Right lobe of liver (tissue), 6 donors: ENCODE measurements around the gene TMEM233. TPM values are rescaled to one million over a fixed set of nuclear protein-coding genes. Genes with fewer than 3 reads are reported as not detected.
"Not testable (repeated sequence)": the region's sequence is repeated elsewhere in the genome, so short reads cannot be mapped to it uniquely, and the experiment has no call there.

Experiments
- ATAC-seq, 4 donors: fragments of 200-7000 bp; cut with Tn5 transposase; one replicate each; pipeline ENCODE4 v1.9.1; 2020; ENCODE audit warnings: mild to moderate bottlenecking in 4 of 4, moderate library complexity in 4 of 4
- DNase-seq, 3 donors: peaks; one replicate each; pipeline ENCODE4 v3.0.0-alpha.2; 2020
- H3K27ac ChIP-seq, 3 donors: fragments of 200-600 bp; one replicate each; pipeline ENCODE4 v1.8.0; 2022
- H3K27me3 ChIP-seq, 2 donors: fragments of 200-600 bp; one replicate each; pipeline ENCODE4 v1.8.0; 2022
- H3K36me3 ChIP-seq, 4 donors: fragments of 200-600 bp; sonication (generic) in 1 of 4; one replicate each; pipeline versions ENCODE4 v1.5.1 to v1.8.0; 2017 to 2022; ENCODE audit warnings: control low read depth in 1 of 4
- H3K4me1 ChIP-seq, 4 donors: fragments of 200-600 bp; sonication (generic) in 1 of 4; one replicate each; pipeline versions ENCODE4 v1.5.1 to v1.8.0; 2017 to 2022; ENCODE audit warnings: control low read depth in 1 of 4
- H3K4me3 ChIP-seq, 3 donors: fragments of 200-600 bp; one replicate each; pipeline ENCODE4 v1.8.0; 2022
- H3K9me3 ChIP-seq, 4 donors: fragments of 200-600 bp; sonication (generic) in 1 of 4; one replicate each; pipeline versions ENCODE4 v1.5.1 to v1.8.0; 2017 to 2022; ENCODE audit warnings: control low read depth in 1 of 4
- POLR2A ChIP-seq: fragments of 450-650 bp; IDR thresholded peaks from one replicate; pipeline ENCODE4 v1.6.1; 2017; ENCODE audit warnings: antibody characterized with exemption, mild to moderate bottlenecking
- WGBS: methylation state at CpG from one replicate; pipeline ENCODE4 v1.1.6; 2018; ENCODE audit warnings: low coverage, low lambda C conversion rate; ENCODE audit not compliant: insufficient coverage; ENCODE audit errors: missing lambda C conversion rate; 5-methylcytosine and 5-hydroxymethylcytosine counted together
- intact Hi-C, 2 donors: fragments of 100-400 bp; cut with DNase I; formaldehyde crosslinking; loops; one replicate each; pipeline versions ENCODE4 v1.11.2 to v1.14.1; 2022
- total RNA-seq, 6 experiments: library from RNA; depleted of rRNA in 2 of 6; stranded (reverse); fragments of >200 nt in 2 of 6; fragmentation: NEBNext Ultra II Directional in 3 of 6; extraction: Animal tissue kit (Norgen Biotek cat#: 25700) in 3 of 6; gene quantifications; one replicate each; pipeline versions ENCODE4 v1.1.0 to v1.2.4, GENCODE V29; 2016 to 2023
- TF ChIP-seq, protein P1 (sequence below), 4 donors: fragments of 200-600 bp in 3 of 4; fragments of 450-650 bp in 1 of 4; IDR thresholded peaks; one replicate each; pipeline versions ENCODE4 v1.5.1 to v1.8.0; 2016 to 2022; ENCODE audit warnings: antibody characterized with exemption in 4 of 4, mild to moderate bottlenecking in 2 of 4
- donor health status: DM: no; HTN: yes; CAD: no.
- donor health status: DM: no; HTN: no; CAD: no.
- donor health status: DM: no; HTN: no; CAD: no.
- donor health status: DM: no; HTN: yes; CAD: no.
- donor health status: DM: no; HTN: yes; CAD: no.

The TMEM233 gene
- total RNA-seq, 6 experiments from 2014 or later, result 0.09 to 0.40 (median 0.21) TPM; not detected in 2

- no peaks in the 10 kb centered on the region for H3K27me3 ChIP-seq
- DNase-seq, result no peak
- intact Hi-C loops, result no loop called here
- H3K36me3 ChIP-seq, result no peaks in the 10 kb centered on the region
- no peaks in the 10 kb centered on the region for H3K4me1 ChIP-seq
- no peak overlapping the region for H3K27ac ChIP-seq
- H3K4me3 ChIP-seq, result no peak overlapping the region
- no peak for ATAC-seq
- no peaks in the 10 kb centered on the region for H3K9me3 ChIP-seq
- TF ChIP-seq, protein P1, sequence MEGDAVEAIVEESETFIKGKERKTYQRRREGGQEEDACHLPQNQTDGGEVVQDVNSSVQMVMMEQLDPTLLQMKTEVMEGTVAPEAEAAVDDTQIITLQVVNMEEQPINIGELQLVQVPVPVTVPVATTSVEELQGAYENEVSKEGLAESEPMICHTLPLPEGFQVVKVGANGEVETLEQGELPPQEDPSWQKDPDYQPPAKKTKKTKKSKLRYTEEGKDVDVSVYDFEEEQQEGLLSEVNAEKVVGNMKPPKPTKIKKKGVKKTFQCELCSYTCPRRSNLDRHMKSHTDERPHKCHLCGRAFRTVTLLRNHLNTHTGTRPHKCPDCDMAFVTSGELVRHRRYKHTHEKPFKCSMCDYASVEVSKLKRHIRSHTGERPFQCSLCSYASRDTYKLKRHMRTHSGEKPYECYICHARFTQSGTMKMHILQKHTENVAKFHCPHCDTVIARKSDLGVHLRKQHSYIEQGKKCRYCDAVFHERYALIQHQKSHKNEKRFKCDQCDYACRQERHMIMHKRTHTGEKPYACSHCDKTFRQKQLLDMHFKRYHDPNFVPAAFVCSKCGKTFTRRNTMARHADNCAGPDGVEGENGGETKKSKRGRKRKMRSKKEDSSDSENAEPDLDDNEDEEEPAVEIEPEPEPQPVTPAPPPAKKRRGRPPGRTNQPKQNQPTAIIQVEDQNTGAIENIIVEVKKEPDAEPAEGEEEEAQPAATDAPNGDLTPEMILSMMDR (IDR thresholded peaks at IDR 0.05), result no peak
- no peak for TF ChIP-seq POLR2A
- WGBS, result 67% methylated on average over 3 of the region's 3 CpGs
Measured at GRCh38 chr12:119652665-119653064, 59.1 kb downstream of the TMEM233 start.

GRCh38 chr12:119657001-119657400, 63.4 kb downstream of the TMEM233 start:
- H3K27me3 ChIP-seq, DNase-seq, ATAC-seq, H3K4me3 ChIP-seq, H3K4me1 ChIP-seq, intact Hi-C loops, H3K36me3 ChIP-seq, H3K9me3 ChIP-seq, H3K27ac ChIP-seq: not testable (repeated sequence)
- WGBS, result 100% methylated on average over 2 of the region's 2 CpGs

DNA sequence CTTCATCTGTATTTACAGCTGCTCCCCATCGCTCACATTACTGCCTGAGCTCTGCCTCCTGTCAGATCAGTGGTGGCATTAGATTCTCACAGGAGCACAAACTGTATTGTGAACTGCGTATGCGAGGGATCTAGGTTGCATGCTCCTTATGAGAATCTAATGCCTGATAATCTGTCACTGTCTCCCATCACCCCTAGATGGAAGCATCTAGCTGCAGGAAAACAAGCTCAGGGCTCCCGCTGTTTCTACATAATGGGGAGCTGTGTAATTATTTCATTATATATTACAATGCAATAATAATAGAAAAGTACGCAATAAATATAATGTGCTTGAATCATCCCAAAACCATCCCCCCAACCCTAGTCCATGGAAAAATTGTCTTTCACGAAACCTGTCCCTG, 64.6 kb downstream of the TMEM233 start:
- H3K4me3 ChIP-seq, H3K9me3 ChIP-seq, H3K4me1 ChIP-seq, H3K27me3 ChIP-seq, ATAC-seq, H3K27ac ChIP-seq, intact Hi-C loops, DNase-seq, H3K36me3 ChIP-seq: not testable (repeated sequence)
- TF ChIP-seq, protein P1 (IDR thresholded peaks at IDR 0.05), result peak in 2 of 4 donors; percentile 7 to 31
- 89% methylated on average over 3 of the region's 6 CpGs for WGBS

DNA sequence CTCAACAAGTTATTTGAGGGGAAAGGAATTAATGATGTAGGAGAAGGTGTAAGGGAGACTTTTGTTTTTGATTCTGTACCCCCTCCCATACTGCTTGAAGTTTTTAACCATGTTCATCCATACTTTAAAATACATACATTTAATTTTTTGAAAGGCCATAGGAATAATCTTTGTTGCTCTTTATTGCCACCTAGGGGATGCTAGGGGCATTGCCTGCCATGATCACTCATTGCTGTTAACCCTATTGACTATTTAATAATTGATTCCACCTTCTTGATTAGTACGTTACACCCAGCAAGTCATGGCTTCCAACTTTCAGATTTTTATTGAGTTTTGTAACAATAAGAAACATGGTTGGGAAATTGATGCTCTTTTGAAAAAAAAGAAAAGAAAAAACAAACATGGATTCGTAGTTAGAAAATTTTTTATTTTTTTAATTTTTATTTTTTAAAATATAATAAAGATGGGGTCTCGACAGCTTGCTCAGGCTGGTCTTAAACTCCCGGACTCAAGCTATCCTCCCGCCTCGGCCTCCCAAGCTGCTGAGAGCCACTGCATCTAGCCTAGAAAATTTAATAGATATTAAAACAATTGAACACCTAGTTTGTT, 65.8 kb downstream of the TMEM233 start:
- Histone ChIP-seq H3K4me1 (no peaks in the 10 kb centered on the region), H3K27ac (no peak overlapping the region), H3K36me3 (no peaks in the 10 kb centered on the region), H3K4me3 (no peak overlapping the region), H3K9me3 (no peaks in the 10 kb centered on the region), H3K27me3 (no peaks in the 10 kb centered on the region)
- DNase-seq (no peak), ATAC-seq (peak; percentile 60 to 76 (median 74))
- intact Hi-C loops, result no loop called here
- TF ChIP-seq, protein P1 (IDR thresholded peaks at IDR 0.05), result peak; percentile 74 to 95 (median 92)
- TF ChIP-seq POLR2A, result no peak
- WGBS, result 21% methylated on average over 6 of the region's 6 CpGs

DNA sequence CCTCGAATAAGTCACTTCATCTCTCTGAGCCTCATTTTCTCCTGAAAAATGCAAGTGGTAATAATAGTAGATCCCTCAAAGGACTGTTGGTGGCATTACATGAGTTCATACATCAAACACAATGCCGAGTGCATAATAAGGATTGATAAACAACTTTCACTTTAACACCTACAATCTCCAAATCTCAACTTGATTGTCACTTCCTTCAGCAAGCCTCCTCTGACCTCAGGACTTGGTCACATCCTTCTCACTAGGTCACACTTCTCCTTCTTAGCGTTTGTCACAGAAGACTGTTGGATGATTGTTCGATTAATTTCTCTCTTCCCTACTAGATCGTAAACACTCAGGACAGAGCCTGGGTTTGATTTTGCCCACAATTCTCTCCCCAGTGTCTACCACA, 66.5 kb downstream of the TMEM233 start:
- Histone ChIP-seq H3K27me3 (no peaks in the 10 kb centered on the region), H3K4me3 (no peak overlapping the region), H3K27ac (no peak overlapping the region), H3K36me3 (no peaks in the 10 kb centered on the region), H3K4me1 (peaks cover 0 to 3% (median 0%) of the 10 kb centered on the region in 4 donors), H3K9me3 (no peaks in the 10 kb centered on the region)
- DNase-seq, result no peak
- no peak for TF ChIP-seq POLR2A
- TF ChIP-seq, protein P1 (IDR thresholded peaks at IDR 0.05), result no peak
- WGBS, result 70% methylated on average over 5 of the region's 5 CpGs
- no peak for ATAC-seq
- intact Hi-C loops, result loop anchor here (10.0 kb wide), 1 partner anchor 125 kb away; no protein-coding TSS in a partner anchor
